Endodermal cell (in vitro differentiated cells): ENCODE measurements around the gene SCYL2. TPM values are rescaled to one million over a fixed set of nuclear protein-coding genes. Genes with fewer than 3 reads are reported as not detected.
"Not testable (repeated sequence)": the region's sequence is repeated elsewhere in the genome, so short reads cannot be mapped to it uniquely, and the experiment has no call there.

Experiments used
- DNase-seq: peaks from one replicate; pipeline ENCODE4 v3.0.0-alpha.2; 2017
- H3K27ac ChIP-seq: 2 replicates; pipeline ENCODE4 v1.5.1; 2013; ENCODE audit warnings: mild to moderate bottlenecking, low read depth, low read length, moderate library complexity
- H3K27me3 ChIP-seq: 2 replicates; pipeline ENCODE4 v1.6.1; 2013; ENCODE audit warnings: mild to moderate bottlenecking, low read length, moderate library complexity; ENCODE audit not compliant: insufficient read depth, control insufficient read depth, poor library complexity, severe bottlenecking
- H3K36me3 ChIP-seq: 2 replicates; pipeline ENCODE4 v1.7.0; 2013; ENCODE audit warnings: mild to moderate bottlenecking, low read length, moderate library complexity; ENCODE audit not compliant: control insufficient read depth, insufficient read depth
- H3K4me1 ChIP-seq: one replicate; pipeline ENCODE4 v1.7.0; 2013; ENCODE audit warnings: low read length; ENCODE audit not compliant: control insufficient read depth, insufficient read depth
- H3K4me3 ChIP-seq: 2 replicates; pipeline ENCODE4 v1.5.1; 2013; ENCODE audit warnings: mild to moderate bottlenecking, low read length, moderate library complexity
- H3K9ac ChIP-seq: 2 replicates; pipeline ENCODE4 v1.6.1; 2013; ENCODE audit warnings: mild to moderate bottlenecking, low read length, moderate library complexity; ENCODE audit not compliant: poor library complexity, severe bottlenecking; ENCODE audit errors: extremely low read depth
- H3K9me3 ChIP-seq: 2 replicates; pipeline ENCODE4 v1.6.1; 2013; ENCODE audit warnings: mild to moderate bottlenecking, low read length, moderate library complexity; ENCODE audit not compliant: control insufficient read depth
- H3K27ac Mint-ChIP-seq: 2 replicates; pipeline ENCODE4 v1.8.0; 2020; ENCODE audit warnings: mixed read lengths
- H3K27me3 Mint-ChIP-seq: 2 replicates; pipeline ENCODE4 v1.8.0; 2021; ENCODE audit warnings: mild to moderate bottlenecking, mixed read lengths; ENCODE audit not compliant: insufficient read depth
- H3K36me3 Mint-ChIP-seq: 2 replicates; pipeline ENCODE4 v1.8.0; 2020; ENCODE audit warnings: low read depth, mixed read lengths
- H3K4me1 Mint-ChIP-seq: 2 replicates; pipeline ENCODE4 v1.8.0; 2020; ENCODE audit warnings: mixed read lengths
- H3K4me3 Mint-ChIP-seq: 2 replicates; pipeline ENCODE4 v1.8.0; 2020; ENCODE audit warnings: mild to moderate bottlenecking, moderate library complexity, mixed read lengths
- H3K9me3 Mint-ChIP-seq: 2 replicates; pipeline ENCODE4 v1.8.0; 2020; ENCODE audit warnings: mild to moderate bottlenecking, mixed read lengths
- CTCF ChIP-seq: fragments of 200-600 bp; sonication (generic); conservative IDR thresholded peaks from 2 replicates; pipeline ENCODE4 v1.5.0; 2021; ENCODE audit warnings: antibody characterized with exemption, mild to moderate bottlenecking
- WGBS, 2 experiments: methylation state at CpG; one replicate each; pipeline versions ENCODE4 v1.1.5 to v1.1.7; 2013; ENCODE audit warnings: missing lambda C conversion rate in 2 of 2, mixed read lengths in 1 of 2; ENCODE audit not compliant: insufficient coverage in 1 of 2, insufficient read length in 1 of 2; 5-methylcytosine and 5-hydroxymethylcytosine counted together
- long read RNA-seq, 4 experiments: library from polyadenylated mRNA in 2 of 4; library from RNA in 1 of 4; library from capped mRNA in 1 of 4; stranded (forward) in 3 of 4; unstranded in 1 of 4; transcript quantifications; one replicate each; pipeline ENCODE4 v2.0.0, GENCODE V29; 2020 to 2021; ENCODE audit warnings: inconsistent platforms in 1 of 4
- polyA plus RNA-seq, 2 experiments: library from polyadenylated mRNA; stranded (reverse); fragments of 50-300 nt; gene quantifications; one replicate each; pipeline ENCODE4 v1.2.3, GENCODE V29; 2013
- total RNA-seq, 2 donors: library from RNA; stranded (reverse); fragmentation: NEBNext Ultra II Directional in 1 of 2; extraction: Animal tissue kit (Norgen Biotek cat#: 25700) in 1 of 2; gene quantifications; 2 replicates in 1 of 2; 3 replicates in 1 of 2; pipeline ENCODE4 v1.2.1, GENCODE V29; 2021

Gene SCYL2
- total RNA-seq: 10 to 100 TPM; 54.5 to 59.6 TPM
- polyA plus RNA-seq (2013, experiment 1 of 2): 57.3 TPM
- 54.9 TPM for polyA plus RNA-seq (2013, experiment 2 of 2)
- long read RNA-seq, experiment 1, full-length matches to known transcripts: 1 of 24 reads
- long read RNA-seq, experiment 1, partial matches to known transcripts: 19 of 24 reads
- long read RNA-seq, experiment 1, other reads (novel, unspliced or antisense): 4 of 24 reads
- long read RNA-seq, experiment 2, full-length matches to known transcripts: 10 of 67 reads
- long read RNA-seq, experiment 2, partial matches to known transcripts: 20 of 67 reads
- long read RNA-seq, experiment 2, other reads (novel, unspliced or antisense): 37 of 67 reads
- long read RNA-seq, experiment 3, full-length matches to known transcripts: 32 of 156 reads
- long read RNA-seq, experiment 3, partial matches to known transcripts: 32 of 156 reads
- long read RNA-seq, experiment 3, other reads (novel, unspliced or antisense): 92 of 156 reads
- long read RNA-seq, experiment 4, partial matches to known transcripts: 0 of 2 reads
- long read RNA-seq, experiment 4, other reads (novel, unspliced or antisense): 2 of 2 reads

GRCh38 chr12:100266835-100267602 lies at the start of gene SCYL2, which contains the start of gene DEPDC4:
Gene SCYL2, plus strand, starts transcription at chr12:100267177. Its CDS starts 15,794 bp downstream, at chr12:100282971.
Gene DEPDC4, minus strand, starts transcription at chr12:100267079. Its CDS starts 3 bp downstream, at chr12:100267076.
- H3K36me3 ChIP-seq: no peaks in the 10 kb centered on the region
- DNase-seq: peak; percentile 99
- peak within 1 kb of the TSS; percentile 91 for H3K4me3 Mint-ChIP-seq
- H3K4me1 Mint-ChIP-seq: peaks cover 17% of the 10 kb centered on the region
- peak within 1 kb of the TSS; percentile 92 for H3K9ac ChIP-seq
- H3K27ac ChIP-seq: peak within 1 kb of the TSS; percentile 92
- no peaks in the 10 kb centered on the region for H3K9me3 Mint-ChIP-seq
- TF ChIP-seq CTCF: no peak
- peak within 1 kb of the TSS; percentile 99 for H3K4me3 ChIP-seq
- 0% methylated on average over 29 to 61 of the region's 62 CpGs for WGBS, 2 experiments
- H3K27me3 Mint-ChIP-seq: no peaks in the 10 kb centered on the region
- H3K36me3 Mint-ChIP-seq: peaks cover 4% of the 10 kb centered on the region
- no peaks in the 10 kb centered on the region for H3K27me3 ChIP-seq
- peak within 1 kb of the TSS; percentile 99 for H3K27ac Mint-ChIP-seq
- peaks cover 1% of the 10 kb centered on the region for H3K4me1 ChIP-seq
- no peaks in the 10 kb centered on the region for H3K9me3 ChIP-seq

- Mint-ChIP-seq H3K36me3 (peaks cover 38% of the 10 kb centered on the region), H3K27ac (no peak overlapping the region), H3K27me3 (no peaks in the 10 kb centered on the region), H3K4me1 (peaks cover 3% of the 10 kb centered on the region), H3K9me3 (no peaks in the 10 kb centered on the region), H3K4me3 (no peak overlapping the region)
- H3K9me3 ChIP-seq: no peaks in the 10 kb centered on the region
- H3K27ac ChIP-seq: no peak overlapping the region
- H3K36me3 ChIP-seq: peaks cover 79% of the 10 kb centered on the region
- WGBS, 2 experiments: 92 to 100% methylated on average over 1 to 4 of the region's 5 CpGs
- H3K4me3 ChIP-seq: no peak overlapping the region
- H3K27me3 ChIP-seq: no peaks in the 10 kb centered on the region
- TF ChIP-seq CTCF: no peak
- H3K9ac ChIP-seq: no peak overlapping the region
- H3K4me1 ChIP-seq: no peaks in the 10 kb centered on the region
- no peak for DNase-seq
Observed at GRCh38 chr12:100219328-100220109, 47.5 kb upstream of the SCYL2 start.

- Mint-ChIP-seq H3K9me3 (no peaks in the 10 kb centered on the region), H3K4me1 (peaks cover 3% of the 10 kb centered on the region), H3K36me3 (peaks cover 38% of the 10 kb centered on the region), H3K27ac (no peak overlapping the region), H3K27me3 (no peaks in the 10 kb centered on the region), H3K4me3 (no peak overlapping the region)
- WGBS, 2 experiments: 84 to 100% methylated on average over 1 to 2 of the region's 3 CpGs
- H3K9me3 ChIP-seq: no peaks in the 10 kb centered on the region
- H3K4me3 ChIP-seq: no peak overlapping the region
- peaks cover 77% of the 10 kb centered on the region for H3K36me3 ChIP-seq
- H3K27me3 ChIP-seq: no peaks in the 10 kb centered on the region
- no peak overlapping the region for H3K9ac ChIP-seq
- no peaks in the 10 kb centered on the region for H3K4me1 ChIP-seq
- no peak for TF ChIP-seq CTCF
- DNase-seq: no peak
- no peak overlapping the region for H3K27ac ChIP-seq
Observed at GRCh38 chr12:100221523-100221922, 45.5 kb upstream of the SCYL2 start.

GRCh38 chr12:100222173-100222572 lies 44.8 kb upstream of the SCYL2 start:
- not testable (repeated sequence) for H3K4me3 ChIP-seq, H3K9ac ChIP-seq, H3K4me1 ChIP-seq, H3K27me3 Mint-ChIP-seq, DNase-seq, H3K4me1 Mint-ChIP-seq, H3K27me3 ChIP-seq, H3K9me3 Mint-ChIP-seq, H3K27ac ChIP-seq, H3K4me3 Mint-ChIP-seq, H3K9me3 ChIP-seq
- peak overlapping the region; percentile 39 for H3K27ac Mint-ChIP-seq
- 92 to 94% methylated on average over 2 to 6 of the region's 6 CpGs for WGBS, 2 experiments
- peaks cover 74% of the 10 kb centered on the region for H3K36me3 ChIP-seq
- peaks cover 38% of the 10 kb centered on the region for H3K36me3 Mint-ChIP-seq
